ENCODE data around the gene ZNF587B.
"Not testable (repeated sequence)": the region's sequence is repeated elsewhere in the genome, so short reads cannot be mapped to it uniquely, and the experiment has no call there.

Gene ZNF587B

DNA sequence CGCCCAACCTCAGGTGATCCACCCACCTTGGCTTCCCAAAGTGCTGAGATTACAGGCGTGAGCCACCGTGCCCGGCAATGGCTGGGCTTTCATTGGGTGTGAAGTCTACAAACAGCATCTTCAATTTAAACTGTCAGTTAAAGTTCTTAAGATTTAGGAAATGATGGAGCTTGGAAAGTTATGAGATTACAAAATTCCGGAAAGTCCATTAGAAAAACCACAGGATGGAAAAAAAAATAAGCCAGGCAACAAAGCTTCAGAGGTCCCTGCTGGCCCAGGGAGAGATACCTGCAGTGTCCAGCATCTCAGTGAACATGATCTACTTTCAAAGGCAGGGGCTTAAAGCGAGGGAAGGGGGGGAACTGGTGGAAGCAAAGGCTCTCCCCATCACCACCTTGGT is 4.6 kb upstream of the ZNF587B start:
- Histone ChIP-seq H3K9me3 (ENCODE audit: control insufficient read depth, low read length) (no peaks in the 10 kb centered on the region), H2AFZ (no peak overlapping the region), H3K4me2 (ENCODE audit: low read length) (no peak overlapping the region), H3K36me3 (ENCODE audit: control insufficient read depth, insufficient read depth, low read length) (no peaks in the 10 kb centered on the region), H3K79me2 (peaks cover 14% of the 10 kb centered on the region), H3K27ac (no peak overlapping the region), H3K4me1 (no peaks in the 10 kb centered on the region), H3K4me3 (ENCODE audit: low read depth, low read length) (no peak overlapping the region), H3K9ac (no peak overlapping the region), H3K27me3 (ENCODE audit: control insufficient read depth, insufficient read depth, low read length) (no peaks in the 10 kb centered on the region)
- TF ChIP-seq, protein P1, sequence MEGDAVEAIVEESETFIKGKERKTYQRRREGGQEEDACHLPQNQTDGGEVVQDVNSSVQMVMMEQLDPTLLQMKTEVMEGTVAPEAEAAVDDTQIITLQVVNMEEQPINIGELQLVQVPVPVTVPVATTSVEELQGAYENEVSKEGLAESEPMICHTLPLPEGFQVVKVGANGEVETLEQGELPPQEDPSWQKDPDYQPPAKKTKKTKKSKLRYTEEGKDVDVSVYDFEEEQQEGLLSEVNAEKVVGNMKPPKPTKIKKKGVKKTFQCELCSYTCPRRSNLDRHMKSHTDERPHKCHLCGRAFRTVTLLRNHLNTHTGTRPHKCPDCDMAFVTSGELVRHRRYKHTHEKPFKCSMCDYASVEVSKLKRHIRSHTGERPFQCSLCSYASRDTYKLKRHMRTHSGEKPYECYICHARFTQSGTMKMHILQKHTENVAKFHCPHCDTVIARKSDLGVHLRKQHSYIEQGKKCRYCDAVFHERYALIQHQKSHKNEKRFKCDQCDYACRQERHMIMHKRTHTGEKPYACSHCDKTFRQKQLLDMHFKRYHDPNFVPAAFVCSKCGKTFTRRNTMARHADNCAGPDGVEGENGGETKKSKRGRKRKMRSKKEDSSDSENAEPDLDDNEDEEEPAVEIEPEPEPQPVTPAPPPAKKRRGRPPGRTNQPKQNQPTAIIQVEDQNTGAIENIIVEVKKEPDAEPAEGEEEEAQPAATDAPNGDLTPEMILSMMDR (IDR thresholded peaks at IDR 0.05): no peak

DNA sequence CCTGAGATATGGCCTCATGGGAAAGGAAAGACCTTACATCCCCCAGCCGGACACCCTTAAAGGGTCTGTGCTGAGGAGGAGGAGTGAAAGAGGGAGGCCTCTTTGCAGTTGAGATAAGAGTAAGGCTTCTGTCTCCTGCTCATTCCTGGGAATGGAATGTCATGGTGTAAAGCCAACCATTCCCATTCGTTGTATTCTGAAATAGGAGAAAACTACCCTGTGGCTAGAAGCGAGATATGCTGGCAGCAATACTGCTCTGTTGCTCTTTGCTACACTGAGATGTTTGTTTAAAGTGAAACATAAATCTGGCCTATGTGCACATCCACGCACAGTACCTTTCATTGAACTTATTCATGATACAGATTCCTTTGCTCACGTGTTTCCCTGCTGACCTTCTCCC is 783 bp upstream of the ZNF587B start:
- H3K27me3 ChIP-seq (ENCODE audit: control insufficient read depth, insufficient read depth, low read length): no peaks in the 10 kb centered on the region
- no peak overlapping the region for H2AFZ ChIP-seq
- no peak overlapping the region for H3K4me2 ChIP-seq (ENCODE audit: low read length)
- no peak overlapping the region for H3K4me3 ChIP-seq (ENCODE audit: low read depth, low read length)
- H3K27ac ChIP-seq: peak overlapping the region; percentile 71
- TF ChIP-seq, protein P1 (IDR thresholded peaks at IDR 0.05): no peak
- no peaks in the 10 kb centered on the region for H3K36me3 ChIP-seq (ENCODE audit: control insufficient read depth, insufficient read depth, low read length)
- H3K79me2 ChIP-seq: peaks cover 24% of the 10 kb centered on the region
- H3K9ac ChIP-seq: no peak overlapping the region
- H3K4me1 ChIP-seq: peaks cover 7% of the 10 kb centered on the region
- H3K9me3 ChIP-seq (ENCODE audit: control insufficient read depth, low read length): no peaks in the 10 kb centered on the region

DNA sequence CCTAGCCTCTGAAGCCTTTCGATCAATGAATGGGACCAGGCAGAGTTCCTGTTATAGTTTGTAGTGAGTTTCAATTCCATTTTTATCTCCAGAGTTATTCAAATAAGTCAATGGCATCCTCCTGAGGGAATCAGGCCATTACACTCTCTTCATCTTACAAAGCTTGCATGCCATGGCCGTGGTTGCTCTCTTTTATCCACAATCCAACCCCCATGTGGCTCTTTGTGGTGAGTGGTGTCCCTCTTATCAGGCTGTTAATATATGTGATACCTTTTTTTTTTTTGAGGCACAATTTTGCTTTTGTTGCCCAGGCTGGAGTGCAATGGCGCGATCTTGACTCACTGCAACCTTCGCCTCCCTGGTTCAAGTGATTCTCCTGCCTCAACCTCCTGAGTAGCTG is 6.9 kb downstream of the ZNF587B start:
- not testable (repeated sequence) for H3K27me3 ChIP-seq (ENCODE audit: control insufficient read depth, insufficient read depth, low read length); H3K4me1 ChIP-seq; H3K9me3 ChIP-seq (ENCODE audit: control insufficient read depth, low read length); H3K27ac ChIP-seq; H2AFZ ChIP-seq; H3K9ac ChIP-seq; H3K4me2 ChIP-seq (ENCODE audit: low read length); H3K4me3 ChIP-seq (ENCODE audit: low read depth, low read length); H3K36me3 ChIP-seq (ENCODE audit: control insufficient read depth, insufficient read depth, low read length)
- peaks cover 29% of the 10 kb centered on the region for H3K79me2 ChIP-seq

DNA sequence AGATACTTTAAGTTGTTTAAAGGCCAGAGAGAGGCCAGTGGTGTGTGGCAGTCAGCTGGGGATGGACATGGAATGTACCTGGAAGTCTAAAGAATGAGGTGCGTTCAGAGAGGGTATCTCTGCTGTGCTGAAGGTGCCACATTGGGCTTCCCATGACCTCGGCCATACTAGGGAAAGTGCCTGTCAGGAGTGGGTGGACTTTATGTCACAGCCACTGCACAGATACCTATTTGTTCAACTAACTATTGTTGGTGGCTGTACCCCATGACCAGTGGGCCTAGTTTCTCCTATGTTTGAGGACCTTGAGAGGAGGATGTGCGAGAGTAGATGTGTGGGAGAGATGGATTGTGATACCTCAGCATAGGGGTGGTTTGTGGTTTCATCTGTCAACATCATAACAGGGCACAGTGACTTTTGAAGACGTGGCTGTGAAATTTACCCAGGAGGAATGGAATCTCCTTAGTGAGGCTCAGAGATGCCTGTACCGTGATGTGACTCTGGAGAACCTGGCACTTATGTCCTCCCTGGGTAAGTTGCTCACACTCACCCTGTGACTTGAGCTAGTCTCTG is 8.6 kb downstream of the ZNF587B start:
- H3K4me1 ChIP-seq; H3K4me3 ChIP-seq (ENCODE audit: low read depth, low read length); H3K27me3 ChIP-seq (ENCODE audit: control insufficient read depth, insufficient read depth, low read length); H3K36me3 ChIP-seq (ENCODE audit: control insufficient read depth, insufficient read depth, low read length); H3K9ac ChIP-seq; H3K27ac ChIP-seq; H2AFZ ChIP-seq; H3K9me3 ChIP-seq (ENCODE audit: control insufficient read depth, low read length); H3K4me2 ChIP-seq (ENCODE audit: low read length): not testable (repeated sequence)
- peaks cover 20% of the 10 kb centered on the region for H3K79me2 ChIP-seq

DNA sequence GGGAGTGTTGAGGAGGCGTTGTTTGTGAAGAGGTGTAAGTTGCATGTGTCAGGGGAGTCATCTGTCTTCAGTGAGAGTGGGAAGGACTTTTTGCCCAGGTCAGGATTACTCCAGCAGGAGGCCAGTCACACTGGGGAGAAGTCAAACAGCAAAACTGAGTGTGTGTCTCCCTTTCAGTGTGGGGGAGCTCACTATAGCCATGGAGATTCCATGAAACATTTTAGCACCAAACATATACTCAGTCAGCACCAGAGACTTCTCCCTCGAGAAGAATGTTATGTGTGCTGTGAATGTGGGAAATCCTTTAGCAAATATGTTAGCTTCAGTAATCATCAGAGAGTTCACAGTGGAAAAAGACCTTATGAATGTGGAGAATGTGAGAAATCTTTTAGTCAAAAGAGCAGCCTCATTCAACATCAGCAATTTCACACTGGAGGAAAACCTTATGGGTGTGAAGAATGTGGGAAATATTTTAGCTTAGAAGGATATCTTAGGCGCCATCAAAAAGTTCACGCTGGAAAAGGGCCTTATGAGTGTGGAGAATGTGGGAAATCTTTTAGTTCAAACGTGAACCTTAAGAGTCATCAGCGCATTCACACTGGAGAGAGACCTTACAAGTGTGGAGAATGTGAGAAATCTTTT is 11.1 kb downstream of the ZNF587B start:
- Histone ChIP-seq H3K9me3 (ENCODE audit: control insufficient read depth, low read length) (no peaks in the 10 kb centered on the region), H3K27me3 (ENCODE audit: control insufficient read depth, insufficient read depth, low read length) (no peaks in the 10 kb centered on the region), H3K36me3 (ENCODE audit: control insufficient read depth, insufficient read depth, low read length) (no peaks in the 10 kb centered on the region), H2AFZ (no peak overlapping the region), H3K27ac (no peak overlapping the region), H3K4me3 (ENCODE audit: low read depth, low read length) (no peak overlapping the region), H3K79me2 (peaks cover 27% of the 10 kb centered on the region), H3K9ac (no peak overlapping the region), H3K4me1 (no peaks in the 10 kb centered on the region), H3K4me2 (ENCODE audit: low read length) (no peak overlapping the region)
- TF ChIP-seq, protein P1 (IDR thresholded peaks at IDR 0.05): no peak

DNA sequence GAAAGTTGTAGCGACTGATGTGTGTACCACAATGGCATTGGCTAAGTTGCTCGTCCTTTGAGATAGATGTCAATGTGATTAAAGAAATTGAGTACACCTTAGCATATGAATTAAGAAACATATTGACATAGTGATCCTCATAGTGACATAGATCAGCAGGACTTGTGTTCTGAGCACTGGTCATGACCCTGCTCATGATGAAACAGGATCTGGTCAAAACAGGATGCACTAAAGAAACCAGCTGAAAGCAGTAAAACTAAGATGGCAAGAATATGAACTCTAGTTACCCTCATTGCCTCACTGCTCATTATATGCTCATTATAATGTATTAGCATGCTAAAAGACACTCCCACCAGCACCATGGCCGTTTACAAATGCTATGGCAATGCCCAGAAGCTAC is 17.1 kb downstream of the ZNF587B start:
- H3K4me3 ChIP-seq (ENCODE audit: low read depth, low read length); H3K36me3 ChIP-seq (ENCODE audit: control insufficient read depth, insufficient read depth, low read length); H3K9ac ChIP-seq; H3K4me1 ChIP-seq; H3K27me3 ChIP-seq (ENCODE audit: control insufficient read depth, insufficient read depth, low read length); H2AFZ ChIP-seq; H3K4me2 ChIP-seq (ENCODE audit: low read length); H3K27ac ChIP-seq; H3K9me3 ChIP-seq (ENCODE audit: control insufficient read depth, low read length): not testable (repeated sequence)
- H3K79me2 ChIP-seq: peaks cover 14% of the 10 kb centered on the region

DNA sequence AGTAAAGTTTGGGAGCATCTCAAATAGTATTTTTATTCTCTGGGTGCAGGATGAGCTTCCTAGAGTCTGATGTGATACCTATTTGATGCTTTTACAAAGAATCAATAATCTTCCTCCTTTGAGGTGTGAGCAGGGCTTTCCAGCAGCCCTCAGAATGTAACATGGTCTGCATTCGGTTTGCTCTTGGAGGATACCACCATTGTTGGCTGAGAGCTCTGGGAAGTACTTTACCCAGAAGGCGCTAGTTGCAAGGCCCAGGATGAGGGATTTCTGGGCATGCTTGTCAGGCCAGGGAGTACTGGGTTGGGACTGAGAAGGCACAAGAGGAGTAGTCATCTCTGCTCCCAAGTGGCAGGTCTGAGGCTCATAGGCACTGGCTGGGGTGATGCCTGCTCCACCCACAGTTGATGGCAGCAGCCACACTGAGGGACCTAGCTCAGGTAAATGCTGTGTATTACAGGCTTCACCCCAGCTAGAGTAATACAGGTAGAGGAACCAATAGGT is 19.1 kb downstream of the ZNF587B start:
- not testable (repeated sequence) for H3K4me1 ChIP-seq; H3K36me3 ChIP-seq (ENCODE audit: control insufficient read depth, insufficient read depth, low read length); H3K27me3 ChIP-seq (ENCODE audit: control insufficient read depth, insufficient read depth, low read length); H2AFZ ChIP-seq; H3K4me2 ChIP-seq (ENCODE audit: low read length); H3K27ac ChIP-seq; H3K9ac ChIP-seq; H3K9me3 ChIP-seq (ENCODE audit: control insufficient read depth, low read length)
- Histone ChIP-seq H3K4me3 (ENCODE audit: low read depth, low read length) (peak overlapping the region; percentile 69), H3K79me2 (peaks cover 25% of the 10 kb centered on the region)

DNA sequence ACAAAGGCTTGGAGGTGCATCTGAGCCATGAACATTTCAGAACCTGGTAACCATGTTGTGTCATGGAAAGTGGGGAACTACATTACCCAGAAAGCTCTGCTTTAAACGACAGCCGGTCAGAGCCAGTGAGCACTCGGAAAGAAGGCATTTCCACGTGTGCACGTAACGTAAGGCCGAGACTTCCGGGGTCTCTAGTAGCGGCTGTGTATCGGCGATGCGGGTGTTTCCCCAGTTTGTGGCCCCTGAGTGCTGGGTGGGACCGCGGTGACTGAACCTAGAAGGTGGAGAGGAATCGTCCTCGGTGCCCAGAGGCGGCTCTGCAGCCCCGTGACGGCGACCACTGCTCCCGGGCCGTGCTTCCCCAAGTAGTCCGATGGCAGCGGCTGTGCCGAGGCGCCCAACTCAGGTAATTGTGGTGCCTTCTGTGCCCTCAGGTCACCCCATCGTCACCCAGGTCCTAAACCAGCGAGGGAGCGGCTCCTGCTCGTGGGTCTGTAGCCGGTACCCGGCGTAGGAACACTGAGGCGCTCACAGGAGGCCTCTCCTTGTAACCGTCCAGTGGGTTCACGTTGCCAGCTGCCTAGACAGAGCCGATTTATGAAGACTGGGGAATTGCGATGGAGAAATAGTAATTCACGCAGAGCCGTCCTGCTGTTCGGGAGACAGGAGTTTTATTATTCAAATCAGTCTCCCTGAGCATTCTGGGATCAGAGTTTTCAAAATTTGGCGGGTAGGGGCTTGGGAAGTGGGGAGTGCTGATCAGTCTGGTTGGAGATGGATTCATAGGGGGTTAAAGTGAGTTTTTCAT is 19.8 kb downstream of the ZNF587B start, which contains the start of gene ZNF587:
ZNF587 (plus strand) TSS at position 194 of the 808 bp plus-strand sequence; CDS start at position 374, 180 bp downstream.
- not testable (repeated sequence) for H3K36me3 ChIP-seq (ENCODE audit: control insufficient read depth, insufficient read depth, low read length); H3K9me3 ChIP-seq (ENCODE audit: control insufficient read depth, low read length); H3K27me3 ChIP-seq (ENCODE audit: control insufficient read depth, insufficient read depth, low read length); H3K9ac ChIP-seq; H3K4me1 ChIP-seq
- H3K4me3 ChIP-seq (ENCODE audit: low read depth, low read length): peak within 1 kb of the TSS; percentile 69
- H3K79me2 ChIP-seq: peaks cover 22% of the 10 kb centered on the region
- H2AFZ ChIP-seq: peak within 1 kb of the TSS; percentile 59
- peak within 1 kb of the TSS; percentile 65 for H3K27ac ChIP-seq
- peak within 1 kb of the TSS; percentile 94 for H3K4me2 ChIP-seq (ENCODE audit: low read length)
